ENCODE results near the gene ST6GALNAC1. TPM values are rescaled to one million over a fixed set of nuclear protein-coding genes. Genes with fewer than 3 reads are reported as not detected.
A peak's percentile ranks its signal among the peaks of the same experiment; 100 is the strongest.

ST6GALNAC1 gene
- total and polyA plus RNA-seq, 2 of the 8 experiments (the other 6 are each of a cell fraction or from before 2014, with no cell fraction given), result not detected

GRCh38 chr17:76623271-76624146, 20.0 kb downstream of the ST6GALNAC1 start (continued):
- TF ChIP-seq CHD7 (IDR thresholded peaks at IDR 0.05; ENCODE audit: insufficient replicate concordance, low read length) (no peak), RAD21 (IDR thresholded peaks at IDR 0.05 in 1 of 2, conservative IDR thresholded peaks at IDR 0.05 in 1 of 2; ENCODE audit: low read depth in 2 of 2, low read length in 2 of 2) (peak; percentile 83 to 85), CTCF (IDR thresholded peaks at IDR 0.05; ENCODE audit: control extremely low read depth in 1 of 3, insufficient read depth in 1 of 3, low read depth in 1 of 3, low read length in 3 of 3) (peak; percentile 81 to 94 (median 85)), YY1 (IDR thresholded peaks at IDR 0.05; ENCODE audit: low read depth, low read length) (peak; percentile 49; the same call in 1 of the 2 replicates), GABPA (IDR thresholded peaks at IDR 0.05; ENCODE audit: borderline replicate concordance, insufficient read depth, low read length) (peak; percentile 50; the same call in 1 of the 2 replicates)
